Activated T-helper 1 cell treated with anti-CD3 and anti-CD28 coated beads, Interleukin-12 subunit alpha, Interleukin-12 subunit beta, Interleukin-2, Interleukin-4 antibody, amounts not matched to agents 30 ng/mL and 10 ng/mL and 1 ng/mL, durations not matched to agents 14 hours and 24 hours and 36 hours (primary cell): Measurements from ENCODE around the gene ELOVL6. TPM values are rescaled to one million over a fixed set of nuclear protein-coding genes. Genes with fewer than 3 reads are reported as not detected.
"Not testable (repeated sequence)": the region's sequence is repeated elsewhere in the genome, so short reads cannot be mapped to it uniquely, and the experiment has no call there.

ENCODE experiments used
- DNase-seq: peaks from one replicate; pipeline ENCODE4 v3.0.0; 2021; ENCODE audit warnings: low spot score
- H3K27ac Mint-ChIP-seq: one replicate; pipeline ENCODE4 v1.8.0; 2021; ENCODE audit warnings: mild to moderate bottlenecking, mixed read lengths
- H3K27me3 Mint-ChIP-seq: one replicate; pipeline ENCODE4 v1.8.0; 2022; ENCODE audit warnings: mild to moderate bottlenecking, moderate library complexity, mixed read lengths; ENCODE audit not compliant: insufficient read depth
- H3K36me3 Mint-ChIP-seq: one replicate; pipeline ENCODE4 v1.8.0; 2021; ENCODE audit warnings: low read depth, mixed read lengths
- H3K4me1 Mint-ChIP-seq: one replicate; pipeline ENCODE4 v1.8.0; 2021; ENCODE audit warnings: low read depth, mixed read lengths
- H3K4me3 Mint-ChIP-seq: one replicate; pipeline ENCODE4 v1.8.0; 2021; ENCODE audit warnings: mild to moderate bottlenecking, moderate library complexity, mixed read lengths
- H3K9me3 Mint-ChIP-seq: one replicate; pipeline ENCODE4 v1.8.0; 2021; ENCODE audit warnings: mixed read lengths
- intact Hi-C: fragments of 100-400 bp; cut with micrococcal nuclease; formaldehyde crosslinking; loops from one replicate; pipeline ENCODE4 v1.15.1; 2024
- total RNA-seq: library from RNA; stranded (reverse); gene quantifications from 2 replicates; pipeline ENCODE4 v1.2.3, GENCODE V29; 2022

The ELOVL6 gene
- total RNA-seq, 1 donor from 2014 or later = 19.1 TPM

DNA sequence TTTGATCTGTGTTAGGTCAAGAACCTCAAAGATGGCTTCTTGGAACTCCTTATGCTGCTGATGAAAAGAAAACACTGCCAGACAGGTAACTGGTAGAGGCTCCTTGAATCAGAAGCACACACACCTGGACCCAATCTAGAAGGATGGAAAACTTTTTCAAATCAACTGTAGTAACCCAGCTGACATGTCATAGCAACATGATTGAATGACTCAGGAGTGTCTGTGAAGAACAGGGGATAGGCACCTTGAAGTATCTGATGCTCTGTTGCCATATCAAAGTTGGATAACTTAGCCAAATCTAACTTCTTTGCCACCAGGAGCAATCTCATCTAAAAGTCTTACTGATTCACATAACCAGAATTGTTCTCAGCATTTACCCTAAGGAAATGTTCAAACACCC, 98.8 kb downstream of the ELOVL6 start:
- Mint-ChIP-seq H3K27me3 (no peaks in the 10 kb centered on the region), H3K27ac (no peak overlapping the region), H3K4me3 (no peak overlapping the region), H3K9me3 (no peaks in the 10 kb centered on the region), H3K36me3 (peaks cover 14% of the 10 kb centered on the region), H3K4me1 (peaks cover 15% of the 10 kb centered on the region)
- intact Hi-C loops = no loop called here
- DNase-seq = no peak

DNA sequence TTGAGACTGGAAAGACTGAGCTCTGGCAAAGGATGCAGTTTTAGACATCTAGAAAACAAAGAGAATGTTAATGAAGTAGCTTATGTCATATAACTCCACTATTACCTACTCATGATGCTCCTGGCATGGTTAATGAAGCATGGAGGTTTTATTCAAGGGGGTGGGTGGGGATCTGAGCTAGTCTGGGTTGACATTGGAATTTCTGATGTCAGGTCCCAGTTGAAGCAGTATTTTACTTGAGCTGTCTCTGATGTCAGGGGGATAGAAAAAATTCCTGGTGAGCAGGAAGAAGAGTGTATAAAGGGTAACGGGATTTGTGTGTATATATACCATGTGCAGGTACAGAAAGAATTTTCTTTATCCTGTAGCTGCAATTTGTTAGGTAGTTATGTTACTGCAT, 102.0 kb downstream of the ELOVL6 start:
- peaks cover 26% of the 10 kb centered on the region for H3K4me1 Mint-ChIP-seq
- DNase-seq = no peak
- no peak overlapping the region for H3K4me3 Mint-ChIP-seq
- H3K27ac Mint-ChIP-seq = no peak overlapping the region
- no peaks in the 10 kb centered on the region for H3K9me3 Mint-ChIP-seq
- H3K36me3 Mint-ChIP-seq = peaks cover 12% of the 10 kb centered on the region
- intact Hi-C loops = no loop called here
- H3K27me3 Mint-ChIP-seq = no peaks in the 10 kb centered on the region

DNA sequence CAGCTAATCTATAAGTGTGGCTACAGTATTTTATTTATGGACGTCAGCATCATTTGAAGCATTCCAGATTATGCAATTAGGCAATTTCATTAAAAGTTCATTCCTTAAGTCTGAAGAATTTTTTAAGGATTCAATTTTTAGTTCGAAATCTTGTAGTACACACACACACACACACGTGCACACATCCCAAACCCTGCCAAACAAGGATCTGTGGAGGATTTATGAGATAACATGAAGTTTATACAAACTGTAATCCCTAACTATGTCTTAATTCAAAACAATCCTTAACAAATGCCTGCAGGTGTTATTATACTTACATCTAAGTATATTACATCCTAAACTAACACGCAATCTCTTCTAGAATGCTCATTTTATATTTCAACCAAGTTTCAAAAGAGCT, 105.8 kb downstream of the ELOVL6 start:
- Mint-ChIP-seq H3K36me3 (peaks cover 11% of the 10 kb centered on the region), H3K9me3 (peaks cover 4% of the 10 kb centered on the region), H3K4me3 (no peak overlapping the region), H3K27ac (no peak overlapping the region), H3K4me1 (peaks cover 51% of the 10 kb centered on the region), H3K27me3 (no peaks in the 10 kb centered on the region)
- intact Hi-C loops = no loop called here
- DNase-seq = no peak

DNA sequence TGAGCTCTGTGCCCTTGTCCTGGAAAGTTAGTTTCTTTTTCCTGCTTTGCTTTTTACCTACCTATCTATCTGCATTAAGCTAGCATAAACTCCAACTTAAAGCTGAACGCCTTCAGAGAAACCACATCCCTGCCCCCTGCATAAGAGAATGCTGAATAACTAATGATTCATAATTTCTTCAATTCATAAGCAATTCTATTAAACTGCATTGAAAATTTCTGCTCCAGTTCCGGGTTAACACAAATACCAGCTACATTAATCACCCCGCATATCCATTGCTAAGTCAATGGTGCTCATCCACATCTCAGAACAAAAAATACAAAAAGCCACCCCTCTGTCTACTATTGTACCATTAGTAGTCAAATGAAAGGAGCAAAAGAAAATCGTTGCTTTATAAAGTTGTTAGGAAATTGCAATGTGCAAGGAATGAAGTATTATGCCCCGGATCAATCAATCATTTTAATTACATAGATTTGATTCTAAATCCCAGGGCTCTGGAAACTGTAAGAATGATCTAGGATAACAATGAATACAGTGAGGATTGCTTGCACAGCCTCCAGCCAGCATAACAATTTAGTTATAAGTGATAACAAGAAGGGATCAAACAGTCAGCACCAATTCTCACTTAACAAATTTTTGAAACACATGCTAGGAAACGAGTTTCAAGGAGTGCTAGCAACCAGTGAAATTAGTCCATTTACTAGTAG, 106.8 kb downstream of the ELOVL6 start:
- H3K27me3 Mint-ChIP-seq = no peaks in the 10 kb centered on the region
- peaks cover 4% of the 10 kb centered on the region for H3K9me3 Mint-ChIP-seq
- DNase-seq = no peak
- no peak overlapping the region for H3K27ac Mint-ChIP-seq
- intact Hi-C loops = no loop called here
- peaks cover 11% of the 10 kb centered on the region for H3K36me3 Mint-ChIP-seq
- H3K4me1 Mint-ChIP-seq = peaks cover 61% of the 10 kb centered on the region
- no peak overlapping the region for H3K4me3 Mint-ChIP-seq

DNA sequence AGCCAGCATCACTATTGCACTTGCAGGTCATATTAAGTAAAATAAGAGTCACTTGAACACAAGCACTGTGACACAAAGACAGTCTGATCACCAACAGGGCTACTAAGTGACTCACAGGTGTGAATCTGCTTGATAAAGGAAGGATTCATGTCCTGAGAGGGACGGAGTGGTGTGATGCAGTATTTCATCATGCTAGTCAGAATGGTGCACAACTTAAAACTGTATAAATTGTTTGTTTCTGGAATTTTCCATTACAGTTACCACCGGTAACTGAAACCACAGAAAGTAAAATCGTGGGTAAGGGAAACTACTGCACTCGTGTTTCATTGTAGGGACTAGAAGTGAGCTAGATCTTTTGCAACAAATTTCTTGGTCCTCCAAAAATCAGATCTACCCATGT, 109.7 kb downstream of the ELOVL6 start:
- intact Hi-C loops = loop anchor here (1.0 to 5.0 kb wide), 8 partner anchors 18 to 526 kb away; partner anchors contain the start of gene MCUB
- Mint-ChIP-seq H3K36me3 (peaks cover 7% of the 10 kb centered on the region), H3K9me3 (peaks cover 6% of the 10 kb centered on the region), H3K27me3 (no peaks in the 10 kb centered on the region), H3K4me1 (peaks cover 76% of the 10 kb centered on the region), H3K4me3 (peak overlapping the region; percentile 73), H3K27ac (peak overlapping the region; percentile 97)
- DNase-seq = peak; percentile 49

DNA sequence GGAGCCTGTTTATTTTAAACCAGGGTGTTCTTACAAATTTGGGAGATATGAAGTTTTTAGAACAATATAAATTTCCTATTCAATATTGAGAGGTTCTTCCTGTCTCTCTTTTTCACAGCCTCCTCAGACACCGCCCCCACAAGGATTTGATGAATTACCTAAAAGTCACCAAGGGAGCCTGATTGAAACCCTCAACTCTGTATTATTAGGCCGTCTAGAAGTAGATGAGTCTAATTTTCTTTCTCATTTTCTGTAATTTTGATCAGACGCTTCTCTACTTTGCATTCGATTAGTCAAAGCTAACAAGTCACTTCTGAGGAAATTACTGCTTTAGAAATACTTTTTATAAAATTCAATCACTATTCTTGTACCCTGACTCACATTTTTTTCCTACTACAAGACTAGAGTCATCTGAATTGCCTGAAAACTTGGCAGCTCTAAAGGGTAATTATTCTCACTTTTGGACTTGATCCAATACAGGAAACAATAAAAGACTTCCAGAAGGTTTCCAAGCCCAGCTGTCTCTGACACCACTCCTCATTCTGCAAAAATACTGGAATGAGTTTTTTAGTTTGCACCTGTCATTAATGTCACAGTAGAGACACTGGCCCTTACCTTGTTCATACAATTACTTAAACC, 111.2 kb downstream of the ELOVL6 start:
- H3K36me3 Mint-ChIP-seq = peaks cover 11% of the 10 kb centered on the region
- peaks cover 6% of the 10 kb centered on the region for H3K9me3 Mint-ChIP-seq
- H3K4me3 Mint-ChIP-seq = no peak overlapping the region
- peaks cover 72% of the 10 kb centered on the region for H3K4me1 Mint-ChIP-seq
- intact Hi-C loops = loop anchor here (5.0 kb wide), 3 partner anchors 40 to 525 kb away; partner anchors contain the start of gene MCUB
- no peaks in the 10 kb centered on the region for H3K27me3 Mint-ChIP-seq
- H3K27ac Mint-ChIP-seq = peak overlapping the region; percentile 38
- no peak for DNase-seq

DNA sequence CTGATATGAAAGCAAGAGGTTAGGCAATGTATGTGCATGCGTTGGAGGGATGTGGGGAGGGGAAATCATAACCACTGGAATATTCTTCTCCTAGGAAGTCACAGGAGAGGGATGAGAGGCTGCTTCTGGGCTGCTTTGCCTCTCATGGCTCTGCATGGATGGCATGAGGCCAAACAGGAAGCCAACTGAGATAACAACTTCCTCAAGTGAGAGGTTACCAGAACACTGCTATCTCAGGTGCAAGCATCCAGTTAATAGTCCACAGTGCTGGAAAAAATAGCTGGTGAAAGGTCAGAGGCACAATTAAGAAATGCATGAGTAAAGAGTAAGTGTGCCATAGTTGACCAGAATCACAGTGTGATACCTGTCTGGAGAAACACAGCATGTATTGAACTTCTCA, 113.3 kb downstream of the ELOVL6 start:
- no peak for DNase-seq
- no peak overlapping the region for H3K4me3 Mint-ChIP-seq
- intact Hi-C loops = loop anchor here (5.0 kb wide), 3 partner anchors 42 to 523 kb away; partner anchors contain the start of gene MCUB
- peaks cover 9% of the 10 kb centered on the region for H3K36me3 Mint-ChIP-seq
- peak overlapping the region; percentile 31 for H3K27ac Mint-ChIP-seq
- no peaks in the 10 kb centered on the region for H3K27me3 Mint-ChIP-seq
- peaks cover 56% of the 10 kb centered on the region for H3K4me1 Mint-ChIP-seq
- H3K9me3 Mint-ChIP-seq = peaks cover 6% of the 10 kb centered on the region

DNA sequence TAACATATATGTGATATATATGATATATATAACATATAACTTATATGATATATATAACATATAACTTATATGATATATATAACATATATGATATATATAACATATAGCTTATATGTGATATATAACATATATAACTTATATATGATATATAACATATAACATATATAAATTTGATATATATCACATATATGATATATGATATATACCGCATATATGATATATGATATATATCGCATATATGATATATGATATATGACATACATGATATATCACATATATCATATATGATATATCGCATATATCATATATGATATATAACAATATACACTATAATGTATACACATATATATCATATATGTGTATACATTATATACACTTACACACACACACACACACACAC, 114.3 kb downstream of the ELOVL6 start:
- Mint-ChIP-seq H3K4me3 (no peak overlapping the region), H3K9me3 (peaks cover 11% of the 10 kb centered on the region), H3K36me3 (peaks cover 11% of the 10 kb centered on the region), H3K27ac (no peak overlapping the region), H3K27me3 (no peaks in the 10 kb centered on the region), H3K4me1 (peaks cover 46% of the 10 kb centered on the region)
- no peak for DNase-seq
- intact Hi-C loops = no loop called here

DNA sequence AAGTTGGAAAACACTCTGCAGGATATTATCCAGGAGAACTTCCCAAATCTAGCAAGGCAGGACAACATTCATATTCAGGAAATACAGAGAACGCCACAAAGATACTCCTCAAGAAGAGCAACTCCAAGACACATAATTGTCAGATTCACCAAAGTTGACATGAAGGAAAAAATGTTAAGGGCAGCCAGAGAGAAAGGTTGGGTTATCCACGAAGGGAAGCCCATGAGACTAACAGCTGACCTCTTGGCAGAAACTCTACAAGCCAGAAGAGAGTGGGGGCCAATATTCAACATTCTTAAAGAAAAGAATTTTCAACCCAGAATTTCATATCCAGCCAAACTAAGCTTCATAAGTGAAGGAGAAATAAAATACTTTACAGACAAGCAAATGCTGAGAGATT, 120.3 kb downstream of the ELOVL6 start:
- H3K27me3 Mint-ChIP-seq, intact Hi-C loops, H3K27ac Mint-ChIP-seq, H3K4me3 Mint-ChIP-seq, DNase-seq: not testable (repeated sequence)
- Mint-ChIP-seq H3K36me3 (peaks cover 22% of the 10 kb centered on the region), H3K9me3 (peaks cover 13% of the 10 kb centered on the region), H3K4me1 (peaks cover 12% of the 10 kb centered on the region)

DNA sequence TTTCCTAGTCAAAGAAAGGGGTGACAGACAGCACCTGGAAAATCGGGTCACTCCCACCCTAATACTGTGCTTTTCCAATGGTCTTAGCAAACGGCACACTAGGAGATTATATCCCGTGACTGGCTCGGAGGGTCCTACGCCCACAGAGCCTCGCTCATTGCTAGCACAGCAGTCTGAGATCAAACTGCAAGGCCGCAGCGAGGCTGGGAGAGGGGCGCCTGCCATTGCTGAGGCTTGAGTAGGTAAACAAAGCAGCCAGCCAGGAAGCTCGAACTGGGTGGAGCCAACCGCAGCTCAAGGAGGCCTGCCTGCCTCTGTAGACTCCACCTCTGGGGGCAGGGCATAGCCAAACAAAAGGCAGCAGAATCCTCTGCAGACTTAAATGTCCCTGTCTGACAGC, 121.6 kb downstream of the ELOVL6 start:
- H3K4me3 Mint-ChIP-seq, H3K27me3 Mint-ChIP-seq, H3K27ac Mint-ChIP-seq, intact Hi-C loops, DNase-seq: not testable (repeated sequence)
- Mint-ChIP-seq H3K9me3 (peaks cover 13% of the 10 kb centered on the region), H3K36me3 (peaks cover 17% of the 10 kb centered on the region), H3K4me1 (peaks cover 12% of the 10 kb centered on the region)

DNA sequence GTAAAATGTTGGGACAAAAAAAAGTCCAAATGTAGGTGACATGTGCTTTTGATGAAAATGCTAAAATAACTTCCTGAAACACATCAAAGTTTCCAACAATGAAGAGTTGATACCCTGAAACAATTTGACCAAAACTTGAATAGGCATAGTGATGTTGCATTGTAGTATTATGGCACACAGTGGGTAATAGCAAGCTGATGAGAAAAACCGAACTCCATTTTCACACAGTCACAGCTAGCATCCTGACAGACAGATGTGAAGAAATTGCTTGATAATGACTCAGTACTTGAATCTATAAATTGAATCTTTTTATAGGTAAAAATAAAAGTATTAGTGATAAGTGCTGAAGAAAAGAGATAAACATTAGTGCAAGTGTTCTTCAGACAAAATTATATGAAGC, 122.5 kb downstream of the ELOVL6 start:
- Mint-ChIP-seq H3K27ac (no peak overlapping the region), H3K27me3 (peaks cover 3% of the 10 kb centered on the region), H3K4me1 (peaks cover 12% of the 10 kb centered on the region), H3K36me3 (peaks cover 22% of the 10 kb centered on the region), H3K9me3 (peaks cover 13% of the 10 kb centered on the region), H3K4me3 (no peak overlapping the region)
- DNase-seq = no peak
- intact Hi-C loops = loop anchor here (2.0 kb wide), 1 partner anchor 15 kb away; no protein-coding TSS in a partner anchor

DNA sequence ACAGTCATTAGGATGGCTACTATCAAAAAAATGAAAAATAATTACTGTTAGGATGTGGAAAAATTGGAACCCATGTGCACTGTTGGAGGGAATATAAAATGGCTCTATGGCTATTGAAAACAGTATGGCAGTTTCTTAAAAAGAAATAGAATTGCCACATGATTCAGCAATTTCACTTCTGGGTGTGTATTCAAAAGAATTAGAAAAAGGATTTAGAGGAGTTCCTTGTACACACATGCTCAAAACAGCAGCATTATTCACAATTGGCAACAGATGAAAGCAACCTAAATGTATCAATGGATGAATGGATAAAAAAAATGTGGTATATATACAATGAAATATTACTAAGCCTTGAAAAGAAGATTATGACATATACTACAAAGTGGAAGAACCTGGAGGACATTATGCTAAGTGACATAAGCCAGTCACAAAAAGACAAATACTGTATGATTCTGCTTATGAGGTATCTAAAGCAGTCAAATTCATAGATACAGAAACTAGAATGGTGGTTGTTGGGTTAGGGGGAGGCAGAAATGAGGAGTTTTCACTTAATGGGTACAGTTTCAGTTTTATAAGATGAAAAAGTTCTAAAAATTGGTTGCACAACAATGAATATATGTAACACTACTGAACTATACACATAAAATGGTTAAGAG, 123.2 kb downstream of the ELOVL6 start:
- peaks cover 22% of the 10 kb centered on the region for H3K36me3 Mint-ChIP-seq
- intact Hi-C loops = loop anchor here (2.0 kb wide), 1 partner anchor 14 kb away; no protein-coding TSS in a partner anchor
- DNase-seq = no peak

DNA sequence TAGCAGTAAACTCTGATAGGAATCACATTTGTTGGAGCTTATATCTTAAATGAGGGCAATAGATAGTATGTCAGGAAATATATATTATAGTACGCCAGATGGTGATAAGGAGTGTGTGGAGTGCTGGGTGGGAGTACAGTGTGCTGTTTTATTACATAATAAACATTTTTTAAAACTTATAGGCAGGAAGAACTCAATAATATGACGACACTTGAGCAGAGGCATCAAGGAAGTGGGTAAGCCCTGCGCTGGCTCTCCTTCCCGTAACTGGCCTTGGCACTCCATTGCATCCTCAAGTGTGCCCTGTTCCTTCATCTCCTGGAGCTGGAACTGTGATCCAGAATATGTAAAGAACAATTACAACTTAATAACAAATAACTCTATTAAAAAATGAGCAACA, 123.8 kb downstream of the ELOVL6 start:
- intact Hi-C loops = loop anchor here (2.0 kb wide), 1 partner anchor 14 kb away; no protein-coding TSS in a partner anchor
- Mint-ChIP-seq H3K27ac (no peak overlapping the region), H3K9me3 (peaks cover 12% of the 10 kb centered on the region), H3K36me3 (peaks cover 21% of the 10 kb centered on the region), H3K27me3 (peaks cover 3% of the 10 kb centered on the region), H3K4me1 (peaks cover 12% of the 10 kb centered on the region), H3K4me3 (no peak overlapping the region)
- DNase-seq = no peak

More for the DNA sequence above, 123.2 kb downstream of the ELOVL6 start:
- no peak overlapping the region for H3K27ac Mint-ChIP-seq
- peaks cover 12% of the 10 kb centered on the region for H3K4me1 Mint-ChIP-seq
- peaks cover 3% of the 10 kb centered on the region for H3K27me3 Mint-ChIP-seq
- no peak overlapping the region for H3K4me3 Mint-ChIP-seq
- peaks cover 13% of the 10 kb centered on the region for H3K9me3 Mint-ChIP-seq
